HFF-Myc (cell line): Measurements from ENCODE around the gene CACNG5.

Source experiments
- DNase-seq: peaks from one replicate; pipeline ENCODE4 v3.0.0-alpha.2; 2011; ENCODE audit warnings: low read depth; ENCODE audit errors: extremely low read depth
- H3K4me3 ChIP-seq: replicated peaks from 2 replicates; pipeline ENCODE4 v1.5.1; 2011; ENCODE audit warnings: low read depth, mild to moderate bottlenecking, control low read depth, low read length
- TF ChIP-seq, protein P1 (sequence below): IDR thresholded peaks from 2 replicates; pipeline ENCODE4 v1.5.1; 2012; ENCODE audit warnings: mild to moderate bottlenecking, low read depth, low read length, control low read depth; ENCODE audit errors: missing control alignments

Gene CACNG5

DNA sequence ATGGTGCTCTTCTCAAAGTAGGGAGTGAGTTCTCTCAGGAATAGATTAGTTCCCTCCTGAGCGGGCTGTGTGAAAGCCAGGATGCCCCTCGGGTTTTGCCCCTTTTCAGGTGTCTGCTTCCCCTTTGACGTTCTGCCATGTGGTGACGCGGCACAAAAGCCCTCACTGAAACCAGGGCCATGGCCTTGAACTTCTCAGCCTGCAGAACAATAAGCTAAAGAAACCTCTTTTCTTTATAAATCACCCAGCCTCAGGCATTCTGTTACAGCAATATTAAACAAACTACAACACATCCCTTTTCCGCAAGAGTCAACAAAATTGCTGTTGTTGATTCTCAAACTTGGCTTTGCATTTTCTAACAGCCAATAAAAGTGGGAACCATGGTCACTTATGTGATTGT, 15.5 kb upstream of the CACNG5 start:
- no peak for DNase-seq

DNA sequence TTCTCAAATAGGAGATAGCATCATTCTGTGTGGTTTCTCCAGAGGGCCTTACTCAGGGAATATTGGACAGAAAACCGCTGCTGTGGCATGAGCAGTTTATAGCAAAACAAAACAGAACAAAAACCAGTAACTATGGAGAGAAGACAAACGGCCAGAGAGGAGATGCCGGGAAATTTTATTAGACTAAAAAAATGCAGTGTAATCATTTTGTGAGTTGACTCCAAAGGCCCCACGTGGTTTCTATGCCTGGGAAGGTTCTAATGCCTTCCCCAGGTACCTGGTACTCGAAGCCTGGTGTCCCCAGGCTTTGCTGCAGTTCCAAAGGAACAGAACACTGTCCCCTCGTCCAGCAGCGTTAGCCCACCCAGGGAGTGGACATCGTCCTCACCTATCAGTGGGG, 12.9 kb upstream of the CACNG5 start:
- DNase-seq = no peak
- no peak overlapping the region for H3K4me3 ChIP-seq
- TF ChIP-seq, protein P1, sequence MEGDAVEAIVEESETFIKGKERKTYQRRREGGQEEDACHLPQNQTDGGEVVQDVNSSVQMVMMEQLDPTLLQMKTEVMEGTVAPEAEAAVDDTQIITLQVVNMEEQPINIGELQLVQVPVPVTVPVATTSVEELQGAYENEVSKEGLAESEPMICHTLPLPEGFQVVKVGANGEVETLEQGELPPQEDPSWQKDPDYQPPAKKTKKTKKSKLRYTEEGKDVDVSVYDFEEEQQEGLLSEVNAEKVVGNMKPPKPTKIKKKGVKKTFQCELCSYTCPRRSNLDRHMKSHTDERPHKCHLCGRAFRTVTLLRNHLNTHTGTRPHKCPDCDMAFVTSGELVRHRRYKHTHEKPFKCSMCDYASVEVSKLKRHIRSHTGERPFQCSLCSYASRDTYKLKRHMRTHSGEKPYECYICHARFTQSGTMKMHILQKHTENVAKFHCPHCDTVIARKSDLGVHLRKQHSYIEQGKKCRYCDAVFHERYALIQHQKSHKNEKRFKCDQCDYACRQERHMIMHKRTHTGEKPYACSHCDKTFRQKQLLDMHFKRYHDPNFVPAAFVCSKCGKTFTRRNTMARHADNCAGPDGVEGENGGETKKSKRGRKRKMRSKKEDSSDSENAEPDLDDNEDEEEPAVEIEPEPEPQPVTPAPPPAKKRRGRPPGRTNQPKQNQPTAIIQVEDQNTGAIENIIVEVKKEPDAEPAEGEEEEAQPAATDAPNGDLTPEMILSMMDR = no peak

More for the DNA sequence above, 15.5 kb upstream of the CACNG5 start:
- no peak overlapping the region for H3K4me3 ChIP-seq
- TF ChIP-seq, protein P1 = no peak

DNA sequence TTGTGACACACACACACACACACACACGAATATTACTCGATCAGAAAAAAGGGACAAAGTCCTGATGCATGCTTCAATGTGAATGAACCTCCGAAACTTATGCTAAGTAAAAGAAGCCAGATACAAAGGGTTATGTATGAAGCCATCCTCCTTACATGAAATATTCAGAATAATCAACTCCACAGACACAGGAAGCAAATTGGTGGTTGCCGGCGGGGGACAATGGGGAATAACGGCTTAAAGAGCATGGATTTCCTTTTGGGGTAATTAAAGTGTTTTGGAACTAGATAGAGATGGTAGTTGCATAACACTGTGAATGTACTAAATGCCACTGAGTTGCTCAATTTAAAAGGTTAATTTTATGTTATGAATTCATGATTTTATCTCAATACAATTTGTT, 8.1 kb upstream of the CACNG5 start:
- no peak overlapping the region for H3K4me3 ChIP-seq
- no peak for DNase-seq
- TF ChIP-seq, protein P1 = no peak

DNA sequence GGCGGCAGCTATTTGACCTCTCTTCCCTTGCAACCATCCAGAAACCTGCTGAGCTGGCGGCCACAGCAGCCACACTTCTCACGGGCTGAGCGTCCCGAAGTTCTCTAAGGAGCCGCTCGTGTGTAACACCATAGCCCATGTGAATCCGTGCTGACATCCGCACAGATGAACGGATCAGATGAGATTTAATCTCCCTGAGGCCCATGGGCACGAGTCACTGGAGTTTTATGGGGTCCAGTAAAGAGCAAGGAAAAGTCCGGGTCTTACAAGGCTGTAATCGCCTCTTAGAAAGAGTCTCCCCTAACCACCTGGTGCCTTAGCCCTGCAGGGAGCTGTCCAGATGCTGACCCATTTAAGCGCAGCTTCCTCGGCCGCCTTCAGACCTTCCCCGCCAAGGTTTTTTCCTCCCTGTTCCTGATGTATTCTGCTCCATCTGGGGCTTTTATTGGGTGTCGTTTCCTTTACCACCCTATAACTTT, 5.5 kb upstream of the CACNG5 start:
- TF ChIP-seq, protein P1 = no peak
- H3K4me3 ChIP-seq = no peak overlapping the region
- DNase-seq = peak; percentile 19

DNA sequence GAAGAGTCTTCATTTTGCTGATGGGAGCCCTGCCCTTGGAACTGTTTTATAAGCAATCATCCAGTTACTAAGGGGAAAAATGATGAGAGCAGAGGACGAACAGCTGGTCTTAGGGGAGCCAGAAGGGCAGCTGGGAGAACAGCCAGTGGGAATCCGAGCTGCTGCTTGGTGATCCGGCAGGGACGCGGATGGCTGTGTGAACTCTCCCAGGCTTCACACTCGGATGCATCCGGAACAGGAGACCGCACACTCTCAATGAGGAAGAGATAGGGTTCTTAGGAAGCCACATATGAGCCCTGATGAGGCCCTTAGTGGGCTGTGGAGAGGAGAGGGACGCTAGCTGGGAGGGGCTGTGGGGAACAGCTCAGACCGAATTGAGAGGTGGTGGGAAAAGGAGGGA, 5.0 kb upstream of the CACNG5 start:
- H3K4me3 ChIP-seq = no peak overlapping the region
- DNase-seq = no peak

DNA sequence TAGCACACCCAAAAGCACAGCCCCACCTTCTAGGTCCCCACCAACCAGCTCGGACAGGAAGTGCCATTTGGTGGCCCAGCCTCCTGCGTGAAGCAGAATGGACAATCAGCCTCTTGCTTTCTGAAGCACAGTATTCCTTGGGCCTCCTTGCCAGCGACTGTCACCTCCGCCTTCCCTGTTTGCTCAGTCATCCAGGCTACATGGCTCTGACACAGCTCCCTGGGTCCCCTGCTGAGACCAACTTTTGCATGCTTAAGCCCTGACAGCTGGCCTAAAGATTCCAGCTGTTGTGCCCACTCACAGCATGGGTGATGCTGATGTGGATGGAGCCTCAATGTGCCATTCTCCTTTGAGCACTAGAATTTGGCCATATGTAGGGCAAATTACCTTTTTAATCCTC, 4.5 kb upstream of the CACNG5 start:
- H3K4me3 ChIP-seq = no peak overlapping the region
- TF ChIP-seq, protein P1 = no peak
- DNase-seq = no peak

More for the DNA sequence above, 5.0 kb upstream of the CACNG5 start:
- TF ChIP-seq, protein P1 = no peak

DNA sequence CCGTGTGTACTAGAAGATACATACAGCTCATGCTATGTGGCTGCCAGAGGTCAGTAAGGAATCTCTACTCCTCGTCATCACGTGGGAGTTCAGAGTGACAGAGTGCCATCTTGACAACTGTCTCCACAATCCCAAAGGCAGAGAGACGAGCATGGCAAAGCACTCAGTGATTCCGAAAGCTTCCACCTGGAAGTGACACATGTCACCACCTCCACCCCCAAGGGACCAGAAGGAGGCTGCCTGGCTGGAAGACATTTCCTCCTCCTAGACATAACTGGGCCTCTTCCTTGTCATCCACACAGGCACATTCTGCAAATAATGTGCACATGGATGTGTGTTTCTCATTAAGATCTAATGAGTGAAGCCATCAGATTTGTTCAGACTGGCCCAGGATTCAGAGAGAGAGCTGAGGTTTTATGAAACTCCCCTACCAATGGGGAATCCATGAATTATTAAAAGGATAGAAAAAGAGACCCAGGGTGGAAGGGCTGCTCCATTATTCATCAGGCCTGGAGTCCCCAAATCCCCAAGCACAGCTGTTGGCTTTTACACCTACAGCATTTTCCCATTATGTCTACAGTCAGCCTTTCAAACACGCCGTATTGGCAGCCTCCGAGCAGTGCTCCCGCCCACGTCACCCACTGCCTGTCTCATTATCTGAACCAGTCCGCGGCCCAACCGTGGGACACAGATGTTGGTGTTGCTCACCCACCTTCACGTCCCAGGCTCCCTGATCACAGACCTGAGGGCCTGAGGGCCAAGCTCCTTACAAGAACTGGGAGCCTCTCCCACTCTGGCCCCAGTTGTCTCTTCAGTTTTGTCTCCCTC, 3.3 kb upstream of the CACNG5 start:
- no peak for DNase-seq
- TF ChIP-seq, protein P1 = no peak
- H3K4me3 ChIP-seq = no peak overlapping the region
